ENCODE data around the gene FBLN7.

DNA sequence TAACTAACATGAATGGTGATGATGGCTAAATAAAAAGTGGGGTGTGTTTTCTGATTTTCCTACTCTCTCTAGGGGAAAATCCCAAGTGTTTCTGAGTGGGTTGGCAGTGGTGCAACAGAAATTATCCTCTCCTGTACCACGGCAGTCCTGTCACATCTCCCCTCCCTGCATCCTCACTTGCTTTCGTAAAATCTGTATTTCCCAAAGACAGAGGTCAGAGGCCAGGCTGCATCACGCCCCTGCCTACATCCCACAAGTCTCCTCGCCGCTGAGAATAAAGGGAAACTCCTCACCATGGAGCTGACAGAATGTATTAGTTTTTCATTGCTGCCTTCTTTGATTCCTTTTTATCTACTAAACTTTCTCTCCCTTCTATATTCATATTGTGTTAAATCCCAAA is 13.1 kb downstream of the FBLN7 start:
- TF ChIP-seq, protein P1, sequence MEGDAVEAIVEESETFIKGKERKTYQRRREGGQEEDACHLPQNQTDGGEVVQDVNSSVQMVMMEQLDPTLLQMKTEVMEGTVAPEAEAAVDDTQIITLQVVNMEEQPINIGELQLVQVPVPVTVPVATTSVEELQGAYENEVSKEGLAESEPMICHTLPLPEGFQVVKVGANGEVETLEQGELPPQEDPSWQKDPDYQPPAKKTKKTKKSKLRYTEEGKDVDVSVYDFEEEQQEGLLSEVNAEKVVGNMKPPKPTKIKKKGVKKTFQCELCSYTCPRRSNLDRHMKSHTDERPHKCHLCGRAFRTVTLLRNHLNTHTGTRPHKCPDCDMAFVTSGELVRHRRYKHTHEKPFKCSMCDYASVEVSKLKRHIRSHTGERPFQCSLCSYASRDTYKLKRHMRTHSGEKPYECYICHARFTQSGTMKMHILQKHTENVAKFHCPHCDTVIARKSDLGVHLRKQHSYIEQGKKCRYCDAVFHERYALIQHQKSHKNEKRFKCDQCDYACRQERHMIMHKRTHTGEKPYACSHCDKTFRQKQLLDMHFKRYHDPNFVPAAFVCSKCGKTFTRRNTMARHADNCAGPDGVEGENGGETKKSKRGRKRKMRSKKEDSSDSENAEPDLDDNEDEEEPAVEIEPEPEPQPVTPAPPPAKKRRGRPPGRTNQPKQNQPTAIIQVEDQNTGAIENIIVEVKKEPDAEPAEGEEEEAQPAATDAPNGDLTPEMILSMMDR (conservative IDR thresholded peaks at IDR 0.05; ENCODE audit: low read length), result no peak
- no peak for TF ChIP-seq EZH2phosphoT487 (IDR thresholded peaks at IDR 0.05; ENCODE audit: borderline replicate concordance, low read depth, low read length)
